ENCODE data around the gene CDH4. TPM values are rescaled to one million over a fixed set of nuclear protein-coding genes. Genes with fewer than 3 reads are reported as not detected.

CDH4 gene
- total and polyA plus RNA-seq, 7 donors = under 0.01 to 0.06 TPM; not detected in 5

- H3K27ac ChIP-seq = no peak overlapping the region
- intact Hi-C loops (cut with DNase I) = no loop called here
- H3K27me3 ChIP-seq = peaks cover 0 to 28% (median 0%) of the 10 kb centered on the region in 3 donors
- H3K9me3 ChIP-seq = no peaks in the 10 kb centered on the region
- no peaks in the 10 kb centered on the region for H3K4me1 ChIP-seq
- no peaks in the 10 kb centered on the region for H3K36me3 ChIP-seq
- no peak overlapping the region for H3K4me3 ChIP-seq
- TF ChIP-seq CTCF (IDR thresholded peaks at IDR 0.05) (no peak), POLR2AphosphoS5 (IDR thresholded peaks at IDR 0.05) (no peak), EP300 (IDR thresholded peaks at IDR 0.05) (no peak), POLR2A (IDR thresholded peaks at IDR 0.05) (no peak)
- 89 to 93% methylated on average over 25 of the region's 25 CpGs for WGBS, 2 donors
- peak; percentile 27 for DNase-seq
Measured at GRCh38 chr20:61758564-61759200, 506.6 kb downstream of the CDH4 start.

GRCh38 chr20:61759286-61760065, 507.4 kb downstream of the CDH4 start:
- Histone ChIP-seq H3K36me3 (no peaks in the 10 kb centered on the region), H3K27ac (no peak overlapping the region), H3K4me3 (no peak overlapping the region), H3K27me3 (peaks cover 0 to 35% (median 0%) of the 10 kb centered on the region in 3 donors), H3K4me1 (no peaks in the 10 kb centered on the region), H3K9me3 (no peaks in the 10 kb centered on the region)
- DNase-seq = peak; percentile 48
- WGBS, 2 donors = 84 to 87% methylated on average over 22 of the region's 22 CpGs
- no peak for TF ChIP-seq POLR2A (IDR thresholded peaks at IDR 0.05)
- no peak for TF ChIP-seq CTCF (IDR thresholded peaks at IDR 0.05)
- no peak for TF ChIP-seq POLR2AphosphoS5 (IDR thresholded peaks at IDR 0.05)
- no peak for TF ChIP-seq EP300 (IDR thresholded peaks at IDR 0.05)
- intact Hi-C loops (cut with DNase I) = no loop called here

- intact Hi-C loops (cut with DNase I) = no loop called here
- no peak overlapping the region for H3K27ac ChIP-seq
- DNase-seq = peak; percentile 60
- H3K4me3 ChIP-seq = no peak overlapping the region
- TF ChIP-seq CTCF (IDR thresholded peaks at IDR 0.05) = no peak
- no peak for TF ChIP-seq POLR2A (IDR thresholded peaks at IDR 0.05)
- TF ChIP-seq POLR2AphosphoS5 (IDR thresholded peaks at IDR 0.05) = no peak
- TF ChIP-seq EP300 (IDR thresholded peaks at IDR 0.05) = no peak
- no peaks in the 10 kb centered on the region for H3K9me3 ChIP-seq
- WGBS, 2 donors = 78 to 88% methylated on average over 11 of the region's 11 CpGs
- no peaks in the 10 kb centered on the region for H3K4me1 ChIP-seq
- no peaks in the 10 kb centered on the region for H3K36me3 ChIP-seq
- H3K27me3 ChIP-seq = peaks cover 0 to 42% (median 0%) of the 10 kb centered on the region in 3 donors
Measured at GRCh38 chr20:61760321-61760720, 508.3 kb downstream of the CDH4 start.

DNA sequence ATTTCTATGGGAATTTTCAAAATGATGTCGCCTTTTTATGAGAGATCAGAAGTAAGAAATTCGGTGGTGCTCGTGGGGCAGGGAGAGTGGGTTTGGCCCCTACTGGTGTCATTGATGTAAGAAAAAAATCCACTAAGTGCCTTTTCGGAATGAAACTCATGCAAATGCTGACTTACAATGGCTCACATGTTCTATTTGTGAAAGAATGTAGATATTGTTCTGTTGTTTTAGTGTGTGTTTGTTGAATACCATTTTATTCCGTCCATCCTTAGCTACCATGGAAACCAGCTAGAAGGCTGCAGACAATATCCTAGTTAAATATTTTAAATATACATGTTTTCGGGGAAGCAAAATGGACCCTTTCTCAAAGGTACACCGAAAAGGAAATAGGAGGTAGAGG, 508.7 kb downstream of the CDH4 start:
- H3K36me3 ChIP-seq = no peaks in the 10 kb centered on the region
- H3K4me3 ChIP-seq = no peak overlapping the region

More for the DNA sequence above, 508.7 kb downstream of the CDH4 start:
- 74 to 89% methylated on average over 7 of the region's 7 CpGs for WGBS, 2 donors
- H3K4me1 ChIP-seq = no peaks in the 10 kb centered on the region
- no peaks in the 10 kb centered on the region for H3K9me3 ChIP-seq
- intact Hi-C loops (cut with DNase I) = no loop called here
- DNase-seq = no peak
- H3K27me3 ChIP-seq = peaks cover 0 to 47% (median 0%) of the 10 kb centered on the region in 3 donors
- TF ChIP-seq CTCF (IDR thresholded peaks at IDR 0.05) = no peak
- no peak for TF ChIP-seq POLR2AphosphoS5 (IDR thresholded peaks at IDR 0.05)
- TF ChIP-seq EP300 (IDR thresholded peaks at IDR 0.05) = no peak
- no peak overlapping the region for H3K27ac ChIP-seq

Data from sigmoid colon (tissue), 7 donors.